Measurements from ENCODE around the gene ACY1.

Gene ACY1

DNA sequence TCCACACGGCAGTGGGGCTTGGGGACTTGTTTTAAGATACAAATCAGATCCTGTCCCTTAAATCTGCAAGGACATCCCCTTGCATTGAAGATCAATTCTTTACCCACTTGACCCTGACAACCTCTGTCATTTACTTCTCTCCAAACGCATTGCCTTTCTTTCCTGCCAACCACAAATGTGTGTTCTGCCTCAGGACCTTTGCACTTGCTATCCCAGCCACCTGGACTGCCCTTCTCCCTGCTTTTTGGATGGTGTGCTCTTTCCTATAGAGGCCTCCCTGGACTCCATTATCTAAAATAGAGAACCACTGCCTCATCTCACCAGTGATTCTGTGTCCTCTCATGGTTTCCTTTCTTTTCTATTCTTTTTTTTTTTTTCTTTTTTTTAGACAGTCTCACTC is 13.8 kb downstream of the ACY1 start:
- TF ChIP-seq SPI1 (IDR thresholded peaks at IDR 0.05; ENCODE audit: borderline replicate concordance, low read depth) (no peak), POLR2AphosphoS5 (IDR thresholded peaks at IDR 0.05; ENCODE audit: low read depth) (no peak), CTCF (IDR thresholded peaks at IDR 0.05; ENCODE audit: insufficient read depth, low read length) (no peak), GABPA (IDR thresholded peaks at IDR 0.05; ENCODE audit: low read depth) (no peak), REST (IDR thresholded peaks at IDR 0.05; ENCODE audit: insufficient replicate concordance, low read depth) (no peak)
- Histone ChIP-seq H3K4me3 (replicated peaks; ENCODE audit: insufficient read depth, low read length) (no peak overlapping the region), H3K27me3 (ENCODE audit: insufficient read depth, poor library complexity, severe bottlenecking) (no peaks in the 10 kb centered on the region), H3K27ac (replicated peaks) (no peak overlapping the region)
- DNase-seq (ENCODE audit: low read depth in 1 of 2, low spot score in 1 of 2): no peak

GRCh38 chr3:51997935-51998596 is 14.7 kb downstream of the ACY1 start:
- H3K4me3 ChIP-seq (replicated peaks; ENCODE audit: insufficient read depth, low read length): no peak overlapping the region
- no peaks in the 10 kb centered on the region for H3K27me3 ChIP-seq (ENCODE audit: insufficient read depth, poor library complexity, severe bottlenecking)
- TF ChIP-seq SPI1 (IDR thresholded peaks at IDR 0.05; ENCODE audit: borderline replicate concordance, low read depth) (no peak), GABPA (IDR thresholded peaks at IDR 0.05; ENCODE audit: low read depth) (no peak), POLR2AphosphoS5 (IDR thresholded peaks at IDR 0.05; ENCODE audit: low read depth) (no peak), REST (IDR thresholded peaks at IDR 0.05; ENCODE audit: insufficient replicate concordance, low read depth) (no peak), CTCF (IDR thresholded peaks at IDR 0.05; ENCODE audit: insufficient read depth, low read length) (no peak)
- no peak for DNase-seq (ENCODE audit: low read depth in 1 of 2, low spot score in 1 of 2)
- H3K27ac ChIP-seq (replicated peaks): no peak overlapping the region

DNA sequence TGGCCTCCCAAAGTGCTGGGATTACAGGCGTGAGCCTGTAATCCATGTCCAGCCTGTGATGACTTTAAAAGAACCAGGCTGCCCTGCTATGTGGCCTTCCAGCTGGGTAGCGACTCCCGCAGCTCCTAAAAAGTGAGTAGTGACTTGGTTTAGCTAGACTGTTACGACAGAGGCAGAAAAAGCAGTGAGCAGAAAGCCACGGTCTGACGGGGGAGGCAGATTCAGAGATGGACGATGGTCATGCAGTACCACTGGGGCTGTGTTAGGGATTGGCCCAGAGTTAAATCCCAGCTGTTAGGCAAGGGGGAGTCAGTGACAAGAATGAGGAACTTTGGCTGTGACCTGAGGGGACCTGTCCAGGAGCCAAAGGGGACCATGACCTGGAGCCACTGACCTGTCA is 15.4 kb downstream of the ACY1 start:
- Histone ChIP-seq H3K27me3 (ENCODE audit: insufficient read depth, poor library complexity, severe bottlenecking) (no peaks in the 10 kb centered on the region), H3K27ac (replicated peaks) (no peak overlapping the region), H3K4me3 (replicated peaks; ENCODE audit: insufficient read depth, low read length) (no peak overlapping the region)
- peak in 1 of 2 experiments; percentile 17 for DNase-seq (ENCODE audit: low read depth in 1 of 2, low spot score in 1 of 2)
- TF ChIP-seq CTCF (IDR thresholded peaks at IDR 0.05; ENCODE audit: insufficient read depth, low read length): no peak
- no peak for TF ChIP-seq POLR2AphosphoS5 (IDR thresholded peaks at IDR 0.05; ENCODE audit: low read depth)
- no peak for TF ChIP-seq GABPA (IDR thresholded peaks at IDR 0.05; ENCODE audit: low read depth)

- DNase-seq (ENCODE audit: low read depth in 1 of 2, low spot score in 1 of 2): no peak
- no peaks in the 10 kb centered on the region for H3K27me3 ChIP-seq (ENCODE audit: insufficient read depth, poor library complexity, severe bottlenecking)
- no peak overlapping the region for H3K27ac ChIP-seq (replicated peaks)
- no peak for TF ChIP-seq CTCF (IDR thresholded peaks at IDR 0.05; ENCODE audit: insufficient read depth, low read length)
- H3K4me3 ChIP-seq (replicated peaks; ENCODE audit: insufficient read depth, low read length): no peak overlapping the region
Observed at GRCh38 chr3:51999846-52000245, 16.5 kb downstream of the ACY1 start.
